Measurements from ENCODE around the gene DERA. TPM values are rescaled to one million over a fixed set of nuclear protein-coding genes. Genes with fewer than 3 reads are reported as not detected.

DERA gene
- total and polyA plus RNA-seq, 2 of the 13 experiments (the other 11 are each of a cell fraction or from before 2014, with no cell fraction given): 24.0 to 51.3 TPM

DNA sequence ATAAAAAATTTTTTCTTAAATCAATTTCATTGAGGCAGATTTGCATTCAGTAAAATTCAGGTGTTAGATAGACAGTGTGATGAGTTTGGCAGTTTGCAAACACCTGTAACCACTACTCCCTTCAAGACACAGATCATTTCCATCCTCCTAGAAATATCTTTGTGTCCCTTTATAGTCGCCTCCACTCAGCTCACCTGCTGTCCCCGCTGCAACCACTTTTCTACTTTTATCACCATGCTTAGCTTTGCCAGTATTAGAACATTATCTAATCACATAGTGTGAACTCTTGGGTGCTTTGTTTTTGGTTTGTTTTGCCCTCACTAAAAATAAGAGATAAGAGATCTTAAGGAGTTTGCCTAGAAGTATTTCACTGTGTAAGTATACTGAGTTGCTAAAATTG, 73.8 kb downstream of the DERA start:
- H4K20me1 ChIP-seq (ENCODE audit: insufficient read depth, low read length): no peaks in the 10 kb centered on the region
- ATAC-seq: no peak
- intact Hi-C loops (cut with micrococcal nuclease; ENCODE audit: unreplicated experiment) (no loop called here), in situ Hi-C loops (cut with HindIII; ENCODE audit: extremely low pct_ligation_motif_present, low pct_unique_long_range_greater_than_20kb) (no loop called here)
- H3K9ac ChIP-seq (ENCODE audit: insufficient read depth, low read depth, low read length): no peak overlapping the region
- no peak for DNase-seq (ENCODE audit: low spot score)
- H3K36me3 ChIP-seq (replicated peaks in 1 of 2; ENCODE audit: control insufficient read depth in 1 of 2, insufficient read depth in 2 of 2, low read length in 2 of 2): peaks cover 4 to 31% of the 10 kb centered on the region in 2 experiments; a peak in 4 of 5 replicates
- POLR2A ChIA-PET: no interaction called here
- H3K79me2 ChIP-seq (ENCODE audit: insufficient read depth, low read length): no peaks in the 10 kb centered on the region
- no peak overlapping the region for H3K4me2 ChIP-seq (ENCODE audit: low read depth, low read length)
- no peak overlapping the region for H3K4me3 ChIP-seq (replicated peaks in 1 of 3; ENCODE audit: insufficient read depth in 1 of 3, low read depth in 2 of 3, low read length in 3 of 3)
- H3K4me1 ChIP-seq (ENCODE audit: insufficient read depth, low read length): peaks cover 4% of the 10 kb centered on the region
- no peak for FAIRE-seq
- no peak overlapping the region for H2AFZ ChIP-seq (ENCODE audit: low read length)
- H3K27ac ChIP-seq (ENCODE audit: extremely low read length, insufficient read depth, low read length): no peak overlapping the region
- no TSS peak for BruUV-seq (replicated peaks)
- H3K27me3 ChIP-seq (ENCODE audit: control insufficient read depth in 1 of 2, insufficient read depth in 2 of 2, low read length in 2 of 2): no peaks in the 10 kb centered on the region
- WGBS (ENCODE audit: low lambda C conversion rate): 97% methylated on average over 2 of the region's 2 CpGs
- CTCF ChIA-PET (ENCODE audit: low intra/inter-chr PET ratio, low total read pairs): no interaction called here
- no peaks in the 10 kb centered on the region for H3K9me3 ChIP-seq (ENCODE audit: low read length)
- TF ChIP-seq, protein P1, sequence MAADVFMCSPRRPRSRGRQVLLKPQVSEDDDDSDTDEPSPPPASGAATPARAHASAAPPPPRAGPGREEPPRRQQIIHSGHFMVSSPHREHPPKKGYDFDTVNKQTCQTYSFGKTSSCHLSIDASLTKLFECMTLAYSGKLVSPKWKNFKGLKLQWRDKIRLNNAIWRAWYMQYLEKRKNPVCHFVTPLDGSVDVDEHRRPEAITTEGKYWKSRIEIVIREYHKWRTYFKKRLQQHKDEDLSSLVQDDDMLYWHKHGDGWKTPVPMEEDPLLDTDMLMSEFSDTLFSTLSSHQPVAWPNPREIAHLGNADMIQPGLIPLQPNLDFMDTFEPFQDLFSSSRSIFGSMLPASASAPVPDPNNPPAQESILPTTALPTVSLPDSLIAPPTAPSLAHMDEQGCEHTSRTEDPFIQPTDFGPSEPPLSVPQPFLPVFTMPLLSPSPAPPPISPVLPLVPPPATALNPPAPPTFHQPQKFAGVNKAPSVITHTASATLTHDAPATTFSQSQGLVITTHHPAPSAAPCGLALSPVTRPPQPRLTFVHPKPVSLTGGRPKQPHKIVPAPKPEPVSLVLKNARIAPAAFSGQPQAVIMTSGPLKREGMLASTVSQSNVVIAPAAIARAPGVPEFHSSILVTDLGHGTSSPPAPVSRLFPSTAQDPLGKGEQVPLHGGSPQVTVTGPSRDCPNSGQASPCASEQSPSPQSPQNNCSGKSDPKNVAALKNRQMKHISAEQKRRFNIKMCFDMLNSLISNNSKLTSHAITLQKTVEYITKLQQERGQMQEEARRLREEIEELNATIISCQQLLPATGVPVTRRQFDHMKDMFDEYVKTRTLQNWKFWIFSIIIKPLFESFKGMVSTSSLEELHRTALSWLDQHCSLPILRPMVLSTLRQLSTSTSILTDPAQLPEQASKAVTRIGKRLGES (CRISPR knock-in tag; IDR thresholded peaks at IDR 0.05; ENCODE audit: borderline replicate concordance): no peak
- TF ChIP-seq TBX3 (IDR thresholded peaks at IDR 0.05; ENCODE audit: borderline replicate concordance): no peak
- no peak for TF ChIP-seq NKX3-1 (CRISPR knock-in tag; IDR thresholded peaks at IDR 0.05)
- no peak for TF ChIP-seq ZSCAN12 (CRISPR knock-in tag; IDR thresholded peaks at IDR 0.05)
- no peak for TF ChIP-seq RBFOX2 (IDR thresholded peaks at IDR 0.05; ENCODE audit: low read depth, low read length)
- TF ChIP-seq ZNF644 (CRISPR knock-in tag; IDR thresholded peaks at IDR 0.05; ENCODE audit: low read depth): no peak
- TF ChIP-seq, protein P2, sequence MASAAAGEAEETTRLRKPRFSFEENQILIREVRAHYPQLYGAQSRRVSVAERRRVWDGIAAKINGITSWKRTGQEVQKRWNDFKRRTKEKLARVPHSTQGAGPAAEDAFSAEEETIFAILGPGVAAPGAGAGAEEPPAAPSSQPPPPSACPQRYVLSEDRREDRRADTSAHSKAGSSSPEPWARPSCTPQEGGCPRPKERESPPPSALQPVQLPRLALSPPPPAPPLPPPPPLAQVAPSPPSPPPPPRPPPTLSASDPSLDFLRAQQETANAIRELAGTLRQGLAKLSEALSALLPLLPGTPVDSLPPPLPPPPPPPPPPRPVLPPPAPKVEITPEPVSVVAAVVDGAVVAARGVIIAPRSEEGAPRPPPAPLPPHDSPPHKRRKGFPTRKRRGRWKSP (CRISPR knock-in tag; IDR thresholded peaks at IDR 0.05): no peak
- no peak for TF ChIP-seq ZNF432 (CRISPR knock-in tag; IDR thresholded peaks at IDR 0.05; ENCODE audit: borderline replicate concordance)
- TF ChIP-seq CBX5 (CRISPR knock-in tag; IDR thresholded peaks at IDR 0.05; ENCODE audit: borderline replicate concordance): no peak
- no peak for TF ChIP-seq ZNF17 (CRISPR knock-in tag; IDR thresholded peaks at IDR 0.05)
- TF ChIP-seq, protein P3, sequence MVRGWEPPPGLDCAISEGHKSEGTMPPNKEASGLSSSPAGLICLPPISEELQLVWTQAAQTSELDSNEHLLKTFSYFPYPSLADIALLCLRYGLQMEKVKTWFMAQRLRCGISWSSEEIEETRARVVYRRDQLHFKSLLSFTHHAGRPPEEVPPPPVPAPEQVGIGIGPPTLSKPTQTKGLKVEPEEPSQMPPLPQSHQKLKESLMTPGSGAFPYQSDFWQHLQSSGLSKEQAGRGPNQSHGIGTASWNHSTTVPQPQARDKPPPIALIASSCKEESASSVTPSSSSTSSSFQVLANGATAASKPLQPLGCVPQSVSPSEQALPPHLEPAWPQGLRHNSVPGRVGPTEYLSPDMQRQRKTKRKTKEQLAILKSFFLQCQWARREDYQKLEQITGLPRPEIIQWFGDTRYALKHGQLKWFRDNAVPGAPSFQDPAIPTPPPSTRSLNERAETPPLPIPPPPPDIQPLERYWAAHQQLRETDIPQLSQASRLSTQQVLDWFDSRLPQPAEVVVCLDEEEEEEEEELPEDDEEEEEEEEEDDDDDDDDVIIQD (CRISPR knock-in tag; IDR thresholded peaks at IDR 0.05; ENCODE audit: low read depth): no peak
- TF ChIP-seq PHF5A (CRISPR knock-in tag; IDR thresholded peaks at IDR 0.05; ENCODE audit: low read depth, unreplicated experiment): no peak
- TF ChIP-seq ZNF33B (CRISPR knock-in tag; IDR thresholded peaks at IDR 0.05): no peak
- TF ChIP-seq MBNL3 (CRISPR knock-in tag; conservative IDR thresholded peaks at IDR 0.05): no peak
- TF ChIP-seq PTBP1 (IDR thresholded peaks at IDR 0.05; ENCODE audit: low read depth, low read length, poor library complexity, severe bottlenecking): no peak

Data from HepG2 (cell line).